Measurements from ENCODE around the gene MN1. TPM values are rescaled to one million over a fixed set of nuclear protein-coding genes. Genes with fewer than 3 reads are reported as not detected.
A peak's percentile ranks its signal among the peaks of the same experiment; 100 is the strongest.

Gene MN1
- polyA plus RNA-seq, 3 donors = 0.06 to 0.38 (median 0.29) TPM

- Histone ChIP-seq H4K20me1 (ENCODE audit: insufficient read depth, low read length) (no peaks in the 10 kb centered on the region), H3K4me1 (ENCODE audit: control insufficient read depth in 1 of 2, insufficient read depth in 2 of 2, low read length in 2 of 2) (no peaks in the 10 kb centered on the region), H3K27ac (ENCODE audit: low read depth in 1 of 2, low read length in 2 of 2) (no peak overlapping the region), H2AFZ (ENCODE audit: insufficient read depth, low read depth, low read length, poor library complexity, severe bottlenecking) (no peak overlapping the region), H3K36me3 (replicated peaks in 1 of 2; ENCODE audit: control insufficient read depth in 1 of 2, insufficient read depth in 2 of 2, low read length in 2 of 2) (no peaks in the 10 kb centered on the region), H3K79me2 (ENCODE audit: insufficient read depth, low read length) (no peaks in the 10 kb centered on the region), H3K4me3 (replicated peaks in 1 of 3; ENCODE audit: low read depth in 2 of 3, low read length in 3 of 3) (no peak overlapping the region), H3K9ac (ENCODE audit: insufficient read depth, low read length, poor library complexity, severe bottlenecking) (no peak overlapping the region), H3K9me3 (replicated peaks in 1 of 2; ENCODE audit: control insufficient read depth in 1 of 2, insufficient read depth in 1 of 2, low read length in 2 of 2) (no peaks in the 10 kb centered on the region), H3K4me2 (replicated peaks; ENCODE audit: extremely low read depth, low read length, poor library complexity, severe bottlenecking) (no peak overlapping the region), H3K27me3 (ENCODE audit: control insufficient read depth in 2 of 2, insufficient read depth in 2 of 2, low read length in 2 of 2) (no peaks in the 10 kb centered on the region)
- Mint-ChIP-seq H3K36me3 (no peaks in the 10 kb centered on the region), H3K27me3 (ENCODE audit: low read depth in 3 of 3) (peaks cover 0 to 5% (median 2%) of the 10 kb centered on the region in 3 donors), H3K4me3 (no peak overlapping the region), H3K9me3 (peaks cover 0 to 1% (median 0%) of the 10 kb centered on the region in 7 donors), H3K4me1 (no peaks in the 10 kb centered on the region), H3K27ac (no peak overlapping the region)
- WGBS (ENCODE audit: insufficient coverage) = 100% methylated on average over 3 of the region's 3 CpGs
- no peak for TF ChIP-seq CTCF (IDR thresholded peaks at IDR 0.05)
- intact Hi-C loops (cut with micrococcal nuclease) = no loop called here
- DNase-seq = no peak
Observed at GRCh38 chr22:27766679-27767078, 34.9 kb downstream of the MN1 start.

- Histone ChIP-seq H3K36me3 (replicated peaks in 1 of 2; ENCODE audit: control insufficient read depth in 1 of 2, insufficient read depth in 2 of 2, low read length in 2 of 2) (no peaks in the 10 kb centered on the region), H3K9me3 (replicated peaks in 1 of 2; ENCODE audit: control insufficient read depth in 1 of 2, insufficient read depth in 1 of 2, low read length in 2 of 2) (no peaks in the 10 kb centered on the region), H3K4me3 (replicated peaks in 1 of 3; ENCODE audit: low read depth in 2 of 3, low read length in 3 of 3) (no peak overlapping the region), H3K27ac (ENCODE audit: low read depth in 1 of 2, low read length in 2 of 2) (no peak overlapping the region), H4K20me1 (ENCODE audit: insufficient read depth, low read length) (no peaks in the 10 kb centered on the region), H3K9ac (ENCODE audit: insufficient read depth, low read length, poor library complexity, severe bottlenecking) (no peak overlapping the region), H3K4me1 (ENCODE audit: control insufficient read depth in 1 of 2, insufficient read depth in 2 of 2, low read length in 2 of 2) (no peaks in the 10 kb centered on the region), H2AFZ (ENCODE audit: insufficient read depth, low read depth, low read length, poor library complexity, severe bottlenecking) (no peak overlapping the region), H3K79me2 (ENCODE audit: insufficient read depth, low read length) (no peaks in the 10 kb centered on the region), H3K4me2 (replicated peaks; ENCODE audit: extremely low read depth, low read length, poor library complexity, severe bottlenecking) (no peak overlapping the region), H3K27me3 (ENCODE audit: control insufficient read depth in 2 of 2, insufficient read depth in 2 of 2, low read length in 2 of 2) (no peaks in the 10 kb centered on the region)
- peaks cover 0 to 1% (median 0%) of the 10 kb centered on the region in 7 donors for H3K9me3 Mint-ChIP-seq
- 93% methylated on average over 7 of the region's 15 CpGs for WGBS (ENCODE audit: insufficient coverage)
- peaks cover 7% of the 10 kb centered on the region for H3K4me1 Mint-ChIP-seq
- no peak for TF ChIP-seq CTCF (IDR thresholded peaks at IDR 0.05)
- H3K27me3 Mint-ChIP-seq (ENCODE audit: low read depth in 3 of 3) = peaks cover 0 to 6% (median 2%) of the 10 kb centered on the region in 3 donors
- intact Hi-C loops (cut with micrococcal nuclease) = no loop called here
- no peaks in the 10 kb centered on the region for H3K36me3 Mint-ChIP-seq
- peak overlapping the region in 1 of 7 donors; percentile 41 for H3K27ac Mint-ChIP-seq
- no peak overlapping the region for H3K4me3 Mint-ChIP-seq
- DNase-seq = no peak
Observed at GRCh38 chr22:27765706-27766291, 35.8 kb downstream of the MN1 start.

Measured in CD14-positive monocyte (primary cell).